Peyer's patch (tissue), 4 donors: ENCODE data around the gene TLK1. TPM values are rescaled to one million over a fixed set of nuclear protein-coding genes. Genes with fewer than 3 reads are reported as not detected.

ENCODE experiments used
- DNase-seq, 3 donors: peaks; one replicate each; pipeline ENCODE4 v3.0.0-alpha.2; 2017 to 2019
- H3K27ac ChIP-seq, 4 donors: fragments of 200-600 bp; sonication (generic); one replicate each; pipeline ENCODE4 v1.5.1; 2016 to 2019
- H3K27me3 ChIP-seq, 2 donors: fragments of 200-600 bp; sonication (generic); one replicate each; pipeline ENCODE4 v1.5.1; 2019
- H3K36me3 ChIP-seq, 3 donors: fragments of 200-600 bp; sonication (generic); one replicate each; pipeline ENCODE4 v1.5.1; 2016 to 2019
- H3K4me1 ChIP-seq, 4 donors: fragments of 200-600 bp; sonication (generic); one replicate each; pipeline ENCODE4 v1.5.1; 2016 to 2019
- H3K4me3 ChIP-seq, 4 donors: fragments of 200-600 bp; sonication (generic); 1 replicate in 3 of 4; 2 replicates in 1 of 4; pipeline ENCODE4 v1.5.1; 2016 to 2019; ENCODE audit warnings: mild to moderate bottlenecking in 1 of 4
- H3K9me3 ChIP-seq, 4 donors: fragments of 200-600 bp; sonication (generic); one replicate each; pipeline ENCODE4 v1.5.1; 2016 to 2019; ENCODE audit warnings: mild to moderate bottlenecking in 1 of 4
- POLR2A ChIP-seq, 2 donors: fragments of 450-650 bp; IDR thresholded peaks; one replicate each; pipeline ENCODE4 v1.5.1; 2017; ENCODE audit warnings: antibody characterized with exemption in 2 of 2, mild to moderate bottlenecking in 2 of 2, moderate library complexity in 2 of 2
- total RNA-seq, 4 donors: library from RNA; depleted of rRNA; stranded (reverse); fragments of >200 nt; gene quantifications; one replicate each; pipeline ENCODE4 v1.1.0, GENCODE V29; 2016
- TF ChIP-seq, protein P1 (sequence below), 6 experiments: fragments of 450-650 bp in 4 of 6; fragments of 200-600 bp in 2 of 6; sonication (generic) in 1 of 6; IDR thresholded peaks; one replicate each; pipeline ENCODE4 v1.5.1; 2017 to 2019; ENCODE audit warnings: antibody characterized with exemption in 6 of 6, mild to moderate bottlenecking in 3 of 6, moderate library complexity in 1 of 6

Gene TLK1
- total RNA-seq, 4 donors from 2014 or later: 26.4 to 99.0 (median 45.0) TPM

DNA sequence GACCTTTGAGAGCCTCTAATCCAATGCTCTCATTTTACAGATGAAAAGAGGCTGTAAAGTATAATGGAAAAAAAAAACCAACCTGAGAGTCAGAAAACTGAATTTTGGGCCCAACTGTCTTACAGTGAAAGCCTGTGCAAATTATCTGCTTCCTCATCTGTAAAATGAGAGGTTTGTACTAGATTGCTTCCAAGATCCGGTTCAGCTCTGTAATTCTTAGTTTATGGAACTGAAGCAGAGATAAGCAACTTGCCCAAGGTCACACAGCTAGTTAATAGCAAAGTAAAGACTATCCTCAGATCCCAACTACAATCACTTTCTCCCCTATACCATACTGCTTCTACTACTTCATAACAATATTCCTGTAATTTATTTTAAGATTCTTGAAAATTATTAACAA is 6.3 kb downstream of the TLK1 start:
- Histone ChIP-seq H3K27ac (peak overlapping the region in 1 of 4 donors; percentile 16), H3K9me3 (no peaks in the 10 kb centered on the region), H3K27me3 (no peaks in the 10 kb centered on the region), H3K36me3 (no peaks in the 10 kb centered on the region), H3K4me3 (no peak overlapping the region), H3K4me1 (peaks cover 0 to 35% (median 3%) of the 10 kb centered on the region in 4 donors)
- no peak for DNase-seq
- TF ChIP-seq, protein P1, sequence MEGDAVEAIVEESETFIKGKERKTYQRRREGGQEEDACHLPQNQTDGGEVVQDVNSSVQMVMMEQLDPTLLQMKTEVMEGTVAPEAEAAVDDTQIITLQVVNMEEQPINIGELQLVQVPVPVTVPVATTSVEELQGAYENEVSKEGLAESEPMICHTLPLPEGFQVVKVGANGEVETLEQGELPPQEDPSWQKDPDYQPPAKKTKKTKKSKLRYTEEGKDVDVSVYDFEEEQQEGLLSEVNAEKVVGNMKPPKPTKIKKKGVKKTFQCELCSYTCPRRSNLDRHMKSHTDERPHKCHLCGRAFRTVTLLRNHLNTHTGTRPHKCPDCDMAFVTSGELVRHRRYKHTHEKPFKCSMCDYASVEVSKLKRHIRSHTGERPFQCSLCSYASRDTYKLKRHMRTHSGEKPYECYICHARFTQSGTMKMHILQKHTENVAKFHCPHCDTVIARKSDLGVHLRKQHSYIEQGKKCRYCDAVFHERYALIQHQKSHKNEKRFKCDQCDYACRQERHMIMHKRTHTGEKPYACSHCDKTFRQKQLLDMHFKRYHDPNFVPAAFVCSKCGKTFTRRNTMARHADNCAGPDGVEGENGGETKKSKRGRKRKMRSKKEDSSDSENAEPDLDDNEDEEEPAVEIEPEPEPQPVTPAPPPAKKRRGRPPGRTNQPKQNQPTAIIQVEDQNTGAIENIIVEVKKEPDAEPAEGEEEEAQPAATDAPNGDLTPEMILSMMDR (IDR thresholded peaks at IDR 0.05): no peak
- TF ChIP-seq POLR2A (IDR thresholded peaks at IDR 0.05): no peak

DNA sequence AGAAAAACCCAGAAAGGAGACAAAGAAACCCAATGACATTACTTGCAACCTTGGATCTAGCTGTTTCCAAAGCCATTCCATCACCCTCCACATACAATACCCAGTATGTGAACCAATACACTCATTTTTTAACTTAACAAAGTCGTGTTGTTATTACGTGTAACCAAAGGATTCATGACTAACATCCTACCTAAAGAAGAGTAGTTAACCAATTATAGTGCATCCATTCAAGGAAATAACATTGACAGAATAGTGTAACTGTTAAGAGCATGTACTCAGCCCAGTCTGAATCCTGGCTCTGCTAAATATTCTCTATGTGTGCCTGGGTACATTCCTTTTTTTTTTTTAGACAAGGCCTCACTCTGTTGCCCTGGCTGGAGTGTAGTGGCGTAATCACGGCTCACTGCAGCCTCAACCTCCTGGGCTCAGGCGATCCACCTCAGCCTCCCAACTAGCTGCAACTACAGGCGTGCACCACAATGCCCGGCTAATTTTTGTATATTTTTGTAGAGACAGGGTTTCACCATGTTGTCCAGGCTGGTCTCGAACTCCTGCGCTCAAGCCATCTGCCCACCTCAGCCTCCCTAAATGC is 9.9 kb downstream of the TLK1 start:
- Histone ChIP-seq H3K9me3 (no peaks in the 10 kb centered on the region), H3K36me3 (no peaks in the 10 kb centered on the region), H3K27me3 (no peaks in the 10 kb centered on the region), H3K27ac (no peak overlapping the region), H3K4me3 (no peak overlapping the region), H3K4me1 (peaks cover 0 to 57% (median 3%) of the 10 kb centered on the region in 4 donors)
- no peak for TF ChIP-seq POLR2A (IDR thresholded peaks at IDR 0.05)
- TF ChIP-seq, protein P1 (IDR thresholded peaks at IDR 0.05): no peak
- DNase-seq: no peak

- H3K36me3 ChIP-seq: no peaks in the 10 kb centered on the region
- TF ChIP-seq, protein P1 (IDR thresholded peaks at IDR 0.05): no peak
- TF ChIP-seq POLR2A (IDR thresholded peaks at IDR 0.05): no peak
- no peak overlapping the region for H3K27ac ChIP-seq
- DNase-seq: no peak
- peak overlapping the region in 1 of 4 donors; percentile 8 for H3K4me3 ChIP-seq
- no peaks in the 10 kb centered on the region for H3K9me3 ChIP-seq
- H3K27me3 ChIP-seq: no peaks in the 10 kb centered on the region
- peaks cover 0 to 55% (median 3%) of the 10 kb centered on the region in 4 donors for H3K4me1 ChIP-seq
These were observed 10.6 kb downstream of the TLK1 start for GRCh38 chr2:171149986-171150693.

DNA sequence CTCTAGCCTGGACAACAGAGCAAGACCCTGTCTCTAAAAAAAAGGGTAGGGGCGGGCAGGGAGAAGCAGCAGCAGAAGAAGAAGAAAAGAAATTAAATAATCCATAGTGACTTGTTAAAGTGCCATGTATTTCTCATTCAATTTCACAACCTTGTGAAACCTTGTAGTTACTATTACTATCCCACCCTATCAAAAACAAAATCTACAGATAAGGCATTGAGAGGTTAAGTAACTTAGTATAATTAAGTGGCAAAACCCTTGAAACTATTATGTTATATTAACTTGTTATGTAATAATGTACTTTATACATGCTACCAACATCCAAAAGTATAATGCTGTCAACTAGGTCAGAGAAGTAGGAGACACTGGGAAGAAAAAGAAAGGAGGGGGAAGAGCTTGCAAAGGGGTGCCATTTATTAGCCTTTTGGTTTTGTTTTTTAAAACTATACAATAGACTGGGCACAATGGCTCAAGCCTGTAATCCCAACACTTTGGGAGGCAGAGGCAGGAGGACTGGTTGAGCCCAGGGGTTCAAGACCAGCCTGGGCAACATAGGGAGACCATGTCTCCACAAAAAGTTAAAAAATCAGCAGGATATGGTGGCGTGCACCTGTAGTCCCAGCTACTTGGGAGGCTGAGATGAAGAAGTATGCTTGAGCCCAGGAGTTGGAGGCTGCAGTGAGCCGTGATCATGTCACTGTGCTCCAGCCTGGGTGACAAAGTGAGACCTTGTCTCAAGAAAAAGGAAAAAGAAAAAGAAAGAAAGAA is 11.3 kb downstream of the TLK1 start:
- Histone ChIP-seq H3K27ac (no peak overlapping the region), H3K9me3 (no peaks in the 10 kb centered on the region), H3K36me3 (no peaks in the 10 kb centered on the region), H3K27me3 (no peaks in the 10 kb centered on the region), H3K4me1 (peaks cover 0 to 51% (median 0%) of the 10 kb centered on the region in 4 donors), H3K4me3 (peak overlapping the region in 1 of 4 donors; percentile 8)
- TF ChIP-seq, protein P1 (IDR thresholded peaks at IDR 0.05): no peak
- no peak for TF ChIP-seq POLR2A (IDR thresholded peaks at IDR 0.05)
- DNase-seq: no peak

DNA sequence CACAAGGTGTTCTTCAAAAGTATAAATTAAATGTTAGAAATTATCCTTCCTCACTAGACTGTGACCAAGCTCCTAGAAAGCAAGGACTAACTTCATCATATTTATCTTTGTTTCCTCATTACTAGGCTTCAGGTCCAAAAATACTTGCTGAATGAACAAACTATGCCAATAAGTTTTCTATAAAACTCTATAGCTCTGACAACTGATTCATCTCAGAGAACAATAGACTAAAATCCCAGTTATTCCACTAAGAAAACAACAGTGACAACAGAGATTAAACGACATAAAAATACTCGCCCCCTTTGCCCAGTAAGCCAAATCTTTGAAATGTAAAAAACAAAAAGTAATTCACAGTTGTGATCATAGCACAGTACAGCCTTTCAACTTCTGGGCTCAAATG is 13.6 kb downstream of the TLK1 start:
- Histone ChIP-seq H3K36me3 (no peaks in the 10 kb centered on the region), H3K27ac (no peak overlapping the region), H3K9me3 (no peaks in the 10 kb centered on the region), H3K27me3 (no peaks in the 10 kb centered on the region), H3K4me3 (no peak overlapping the region), H3K4me1 (peaks cover 0 to 43% (median 0%) of the 10 kb centered on the region in 4 donors)
- DNase-seq: no peak
- no peak for TF ChIP-seq POLR2A (IDR thresholded peaks at IDR 0.05)
- TF ChIP-seq, protein P1 (IDR thresholded peaks at IDR 0.05): no peak
